ENCODE measurements around the gene SYNGR2. TPM values are rescaled to one million over a fixed set of nuclear protein-coding genes. Genes with fewer than 3 reads are reported as not detected.

SYNGR2 gene
- total RNA-seq, 1 experiment from 2014 or later: 67.0 TPM

DNA sequence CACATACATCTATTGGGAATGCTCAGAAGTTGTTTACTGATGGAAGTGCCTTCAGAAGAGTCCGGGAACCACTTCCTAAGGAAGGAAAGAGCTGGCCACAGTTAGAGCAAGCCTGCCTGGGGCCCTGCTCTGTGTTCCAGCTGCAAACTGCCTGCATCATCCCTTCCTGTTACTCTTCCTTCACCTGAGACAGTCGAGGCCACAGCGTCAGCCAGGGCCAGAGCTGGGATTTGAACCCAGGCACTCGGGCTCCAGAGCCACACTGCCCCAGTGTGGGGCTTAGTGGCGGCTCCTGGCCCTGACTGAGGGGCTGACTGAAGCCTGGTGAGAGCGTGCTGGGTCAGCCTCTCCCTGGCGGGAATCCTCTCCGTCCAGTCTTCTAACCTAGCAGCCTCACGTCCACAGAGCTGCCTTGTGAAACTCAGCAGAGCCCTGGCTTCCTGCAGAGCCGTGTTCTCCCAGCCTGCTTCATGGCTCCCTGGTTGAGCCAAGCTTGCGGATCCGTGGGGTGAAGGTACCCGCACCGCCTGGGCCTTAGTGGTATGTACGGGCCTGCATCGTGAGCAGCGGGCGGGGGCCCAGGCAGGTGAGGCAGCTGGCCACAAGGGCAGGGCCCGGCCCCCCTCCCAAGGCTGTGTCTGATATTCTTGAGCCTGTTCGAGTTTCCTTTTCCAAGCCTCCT lies 26.8 kb upstream of the SYNGR2 start:
- in situ Hi-C loops (cut with HindIII; ENCODE audit: low sequenced_read_pairs): no loop called here
- DNase-seq (ENCODE audit: low spot score): no peak

DNA sequence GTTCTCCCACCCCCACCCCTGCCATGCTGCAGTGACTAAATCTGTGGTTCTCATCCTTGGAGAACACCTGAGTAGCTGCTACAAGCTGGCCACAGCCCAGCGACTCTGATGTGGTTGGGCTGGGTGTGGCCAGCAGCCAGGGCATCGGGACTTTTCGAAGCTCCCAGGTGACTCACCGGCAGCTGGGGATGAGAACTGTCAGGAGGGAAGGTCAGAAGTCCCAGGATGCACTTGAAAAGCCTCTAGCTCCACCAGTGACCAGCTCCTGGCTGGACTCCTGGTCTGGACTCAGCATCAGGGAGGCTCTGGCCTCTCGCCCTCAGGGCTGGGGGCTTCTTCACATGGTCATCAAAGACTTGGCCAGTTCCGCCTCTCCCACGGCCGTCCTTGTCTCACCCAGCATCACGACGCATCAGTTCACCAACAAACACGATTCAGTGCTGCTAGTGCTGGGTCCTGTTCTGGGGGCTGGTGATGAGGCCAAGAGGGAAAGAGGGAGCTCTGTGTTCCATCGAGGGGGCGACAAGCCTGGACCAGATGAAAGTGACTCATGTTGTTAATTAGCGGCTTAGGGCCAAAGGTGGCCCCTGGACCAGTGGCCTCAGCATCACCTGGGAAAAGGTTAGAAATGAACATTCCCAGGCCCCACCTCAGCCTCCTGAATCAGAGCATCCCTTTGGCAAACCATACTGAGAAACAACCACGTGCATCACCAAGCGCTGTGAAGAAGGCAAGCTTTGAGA lies 26.1 kb upstream of the SYNGR2 start:
- DNase-seq (ENCODE audit: low spot score): no peak

DNA sequence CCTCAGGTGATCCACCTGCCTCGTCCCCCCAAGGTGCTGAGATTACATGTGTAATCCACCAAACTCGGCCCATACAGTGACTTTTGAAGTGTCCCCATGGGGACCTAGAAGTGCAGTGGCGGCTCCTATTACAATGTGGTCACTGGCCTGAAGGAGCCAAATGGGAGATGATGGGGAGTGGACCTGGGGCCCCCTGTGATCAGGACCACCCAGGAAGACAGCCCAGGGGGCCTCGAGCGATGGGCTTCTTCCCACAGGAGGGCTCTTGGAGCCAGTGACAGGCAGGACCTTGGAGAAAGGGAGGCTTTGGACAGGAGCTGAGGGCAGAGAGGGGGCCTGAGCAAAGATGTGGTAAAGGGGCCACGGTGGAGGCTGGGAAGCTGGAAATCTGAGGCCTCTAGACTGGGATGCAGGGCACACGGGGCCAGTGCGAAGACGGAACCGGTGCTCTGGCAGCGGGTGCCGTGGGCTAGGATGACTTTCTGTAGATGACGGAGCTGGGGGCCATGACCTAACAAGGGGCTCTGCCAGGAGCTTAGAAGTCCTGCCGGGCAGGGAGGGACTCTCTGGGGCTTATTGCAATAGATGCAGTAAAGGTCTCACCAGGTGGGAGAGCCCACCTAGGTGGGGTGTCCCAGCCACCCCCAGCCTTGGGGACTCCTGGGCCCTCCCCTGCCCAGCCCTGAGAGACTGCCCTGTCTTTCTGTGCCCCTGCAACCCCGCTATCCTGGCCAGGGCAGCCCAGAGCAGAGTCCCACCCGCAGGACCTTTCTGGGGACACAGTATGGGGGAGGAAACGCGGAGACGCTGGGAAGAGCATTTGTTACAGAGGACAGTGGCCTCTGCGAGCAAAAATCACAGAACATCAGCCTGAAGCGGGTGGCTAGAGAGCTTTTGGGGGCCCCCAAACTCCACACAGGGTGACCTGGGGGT lies 24.9 kb upstream of the SYNGR2 start:
- in situ Hi-C loops (cut with HindIII; ENCODE audit: low sequenced_read_pairs): no loop called here

More for the DNA sequence above, 26.1 kb upstream of the SYNGR2 start:
- in situ Hi-C loops (cut with HindIII; ENCODE audit: low sequenced_read_pairs): no loop called here

DNA sequence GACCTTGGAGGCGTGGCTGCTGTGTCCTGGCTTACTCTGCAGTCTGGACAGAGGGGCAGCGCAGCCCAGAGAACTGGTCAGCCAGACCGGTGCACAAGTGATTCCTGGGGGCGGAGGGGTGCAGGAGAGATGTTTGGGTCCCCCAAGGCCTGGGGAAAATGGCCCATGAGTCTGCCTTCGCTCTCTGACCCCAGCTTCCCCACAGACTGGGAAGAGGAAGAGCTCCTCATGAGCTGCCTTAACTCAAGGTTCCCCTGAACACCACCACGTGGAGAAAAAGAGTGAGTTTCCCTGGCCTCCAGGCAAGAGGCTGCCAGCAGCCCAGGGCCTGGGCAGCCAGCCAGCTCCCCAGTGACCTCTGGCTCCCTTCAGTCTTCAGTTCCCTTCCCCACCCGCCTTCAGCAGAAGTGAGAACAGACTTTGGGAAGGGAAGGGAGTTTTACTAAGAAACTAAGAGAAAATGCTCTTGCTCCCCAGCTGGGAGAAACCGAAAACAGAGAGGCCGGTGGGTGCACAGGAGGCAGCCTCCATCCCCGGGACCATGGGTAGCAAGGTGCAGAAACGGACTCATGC lies 24.1 kb upstream of the SYNGR2 start:
- in situ Hi-C loops (cut with HindIII; ENCODE audit: low sequenced_read_pairs): no loop called here

More for the DNA sequence above, 24.9 kb upstream of the SYNGR2 start:
- DNase-seq (ENCODE audit: low spot score): no peak

DNA sequence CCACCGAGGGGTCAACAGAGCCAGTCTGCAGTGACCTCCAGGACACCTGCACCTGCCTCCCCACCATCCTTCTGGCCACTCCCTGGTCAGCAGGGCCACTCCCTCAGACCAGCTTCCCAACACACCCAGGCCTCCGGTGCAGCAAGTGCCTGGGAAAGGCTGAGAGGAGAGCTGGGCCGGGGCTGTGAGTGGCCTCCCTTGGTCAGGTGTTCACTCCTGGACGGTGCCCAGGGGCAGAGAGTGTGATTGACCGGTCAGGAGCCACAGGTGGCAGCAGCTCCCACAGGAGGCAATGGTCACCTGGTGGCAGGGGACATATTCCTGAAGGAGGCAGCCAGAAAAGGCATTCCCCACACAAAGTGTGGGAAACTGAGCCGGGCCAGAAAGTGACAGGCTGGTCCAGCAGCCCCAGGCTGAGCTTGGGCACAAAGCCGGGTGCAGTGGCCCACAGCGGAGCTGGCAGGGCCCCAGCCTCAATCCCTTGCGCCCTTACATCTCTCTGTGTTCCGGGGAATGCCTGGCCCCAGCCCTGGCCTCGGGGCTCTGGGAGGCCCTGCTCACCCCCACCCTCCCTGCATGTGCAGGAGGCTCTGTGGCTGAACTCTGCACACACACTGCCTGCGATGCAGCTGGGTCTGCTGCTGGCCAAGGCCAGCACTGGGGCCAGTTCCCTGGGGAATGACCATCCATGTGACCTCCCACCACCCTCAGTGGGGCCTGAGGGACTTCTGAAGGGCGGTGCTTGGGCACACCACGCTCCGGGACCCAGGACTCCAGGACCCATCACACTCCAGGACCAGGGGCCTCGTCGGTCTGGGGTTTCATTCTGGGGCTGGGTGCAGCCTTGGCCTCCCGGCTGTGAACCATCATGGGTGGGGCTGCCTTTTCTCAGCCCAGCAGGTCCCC lies 23.4 kb upstream of the SYNGR2 start:
- in situ Hi-C loops (cut with HindIII; ENCODE audit: low sequenced_read_pairs): no loop called here

More for the DNA sequence above, 24.1 kb upstream of the SYNGR2 start:
- DNase-seq (ENCODE audit: low spot score): peak; percentile 40

DNA sequence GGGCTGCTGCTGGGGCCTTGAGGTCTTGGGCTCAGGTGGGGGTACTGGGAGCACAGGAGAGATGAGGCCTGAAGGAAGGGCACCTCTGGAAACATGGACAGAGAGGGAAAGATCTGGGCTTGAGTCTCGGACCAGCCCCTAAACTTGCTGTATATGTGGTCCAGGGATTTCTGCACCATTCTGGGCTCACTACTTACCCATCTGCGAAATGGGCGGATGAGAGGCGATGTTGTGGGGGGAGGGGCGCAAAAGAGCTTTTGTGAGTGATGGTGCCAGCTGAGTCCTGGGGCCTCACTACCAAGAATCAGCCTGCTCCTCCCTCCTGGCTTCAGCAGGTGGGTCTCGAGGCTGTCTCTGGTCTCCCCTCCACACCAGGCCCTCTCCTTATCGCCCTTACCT lies 21.9 kb upstream of the SYNGR2 start:
- DNase-seq (ENCODE audit: low spot score): no peak
- in situ Hi-C loops (cut with HindIII; ENCODE audit: low sequenced_read_pairs): no loop called here

More for the DNA sequence above, 23.4 kb upstream of the SYNGR2 start:
- DNase-seq (ENCODE audit: low spot score): no peak

DNA sequence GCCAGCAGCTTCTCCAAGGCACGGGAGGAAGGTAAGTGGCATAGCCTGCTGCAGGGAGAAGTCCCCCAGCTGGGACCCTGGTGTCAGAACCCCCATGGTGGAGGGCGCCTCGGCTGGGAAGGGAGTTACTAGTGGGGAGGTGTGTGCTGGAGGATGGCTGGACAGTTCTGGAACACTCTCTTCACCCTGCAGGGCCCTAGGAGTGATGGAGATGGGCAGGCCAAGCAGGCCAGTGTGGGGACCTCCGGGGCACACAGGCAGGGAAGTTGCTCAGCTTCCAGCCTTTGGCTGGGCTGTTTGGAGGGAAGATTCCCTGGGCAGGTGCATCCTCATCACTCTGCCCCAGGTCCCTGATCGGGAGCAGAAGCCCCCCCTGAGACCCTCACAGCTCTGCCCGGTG lies 21.5 kb upstream of the SYNGR2 start:
- in situ Hi-C loops (cut with HindIII; ENCODE audit: low sequenced_read_pairs): no loop called here
- DNase-seq (ENCODE audit: low spot score): no peak

DNA sequence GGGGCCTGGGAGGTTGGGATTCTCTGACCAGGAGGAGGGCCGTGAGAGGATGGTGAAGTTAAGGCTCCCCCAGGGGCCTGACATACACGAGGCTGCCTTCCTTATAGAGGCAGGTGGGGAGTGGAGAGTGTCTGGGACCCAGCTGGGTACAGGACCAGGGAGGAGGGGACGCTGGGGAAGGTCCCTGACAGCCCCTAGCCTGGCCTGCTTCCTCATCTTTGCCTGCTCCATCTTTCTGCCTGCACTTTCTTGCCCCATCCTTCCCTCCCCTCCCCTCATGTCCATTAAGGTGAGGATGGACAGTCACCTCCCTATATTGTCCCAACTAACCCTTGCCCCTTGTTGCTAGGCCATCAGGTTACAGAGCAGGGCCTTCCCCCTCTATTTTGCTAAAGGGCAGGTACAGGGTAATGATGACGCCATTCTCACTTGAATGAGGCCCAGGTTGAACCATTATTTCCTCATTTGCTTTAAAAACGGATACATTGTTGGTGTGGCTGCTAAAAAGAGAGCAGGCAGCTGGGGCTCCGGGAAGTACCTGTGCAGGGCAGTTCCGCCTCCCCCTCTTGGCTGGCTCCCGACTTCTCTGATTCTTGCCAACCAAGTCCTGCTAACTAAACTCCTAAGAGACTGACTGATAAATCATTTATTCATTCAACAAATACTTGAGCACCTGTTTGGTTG lies 20.9 kb upstream of the SYNGR2 start:
- in situ Hi-C loops (cut with HindIII; ENCODE audit: low sequenced_read_pairs): no loop called here
- DNase-seq (ENCODE audit: low spot score): no peak

DNA sequence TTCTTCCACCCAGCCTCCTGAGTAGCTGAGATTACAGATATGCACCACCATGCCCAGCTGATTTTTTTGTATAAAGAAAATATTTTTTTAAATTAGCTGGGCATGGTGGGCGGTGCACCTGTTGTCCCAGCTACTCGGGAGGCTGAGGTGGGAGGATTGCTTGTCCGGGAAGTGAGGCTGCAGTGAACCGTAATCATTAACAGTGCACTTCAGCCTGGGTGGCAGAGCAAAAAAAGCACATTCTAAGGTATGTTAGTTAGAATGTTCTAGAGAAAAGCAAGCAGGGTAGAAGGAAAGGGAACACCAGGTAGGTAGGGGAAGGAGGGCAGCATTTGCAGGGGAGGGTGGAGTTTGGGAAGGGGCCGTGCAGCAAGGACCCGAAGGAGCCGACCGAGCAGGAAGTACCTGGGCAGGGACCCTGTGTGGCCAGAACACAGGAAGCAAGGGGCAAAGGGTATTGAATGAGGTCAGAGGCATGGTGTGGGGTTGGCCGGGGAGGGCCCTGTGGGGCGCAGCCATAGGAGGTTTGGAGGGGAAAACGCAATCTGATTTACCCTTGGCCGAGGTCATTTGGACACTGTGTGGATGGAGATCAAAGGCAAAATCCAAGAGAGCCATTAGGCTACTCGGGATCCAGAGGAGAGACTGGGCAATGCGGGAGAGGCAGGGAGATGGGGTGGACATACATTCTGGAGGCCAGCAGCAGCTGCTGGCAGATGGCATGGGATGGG lies 19.9 kb upstream of the SYNGR2 start:
- no peak for DNase-seq (ENCODE audit: low spot score)
- in situ Hi-C loops (cut with HindIII; ENCODE audit: low sequenced_read_pairs): no loop called here

DNA sequence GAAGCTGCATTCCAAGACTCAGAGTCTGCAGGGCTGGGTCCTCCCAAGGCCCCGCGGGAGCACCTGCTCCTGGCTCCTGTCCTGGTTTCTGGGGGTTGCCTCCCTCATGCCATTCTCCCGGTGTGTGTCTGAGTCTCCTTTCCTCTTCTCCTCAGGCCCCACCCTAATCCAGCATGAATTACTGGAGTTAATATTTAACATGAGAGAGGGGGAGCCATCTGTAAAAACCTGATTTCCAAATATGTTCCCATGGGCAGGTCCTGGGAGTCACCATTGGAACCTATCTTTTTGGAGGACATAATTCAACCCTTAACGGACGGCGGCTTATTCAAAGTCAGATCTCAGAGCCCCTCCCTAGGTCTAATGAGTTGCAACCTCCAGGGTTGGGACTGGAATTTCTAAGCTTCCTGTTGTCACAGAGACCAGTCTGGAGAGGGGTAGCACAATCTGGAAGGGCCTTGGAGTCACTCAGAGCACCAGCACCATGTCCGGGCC lies 16.8 kb upstream of the SYNGR2 start:
- in situ Hi-C loops (cut with HindIII; ENCODE audit: low sequenced_read_pairs): no loop called here
- no peak for DNase-seq (ENCODE audit: low spot score)

DNA sequence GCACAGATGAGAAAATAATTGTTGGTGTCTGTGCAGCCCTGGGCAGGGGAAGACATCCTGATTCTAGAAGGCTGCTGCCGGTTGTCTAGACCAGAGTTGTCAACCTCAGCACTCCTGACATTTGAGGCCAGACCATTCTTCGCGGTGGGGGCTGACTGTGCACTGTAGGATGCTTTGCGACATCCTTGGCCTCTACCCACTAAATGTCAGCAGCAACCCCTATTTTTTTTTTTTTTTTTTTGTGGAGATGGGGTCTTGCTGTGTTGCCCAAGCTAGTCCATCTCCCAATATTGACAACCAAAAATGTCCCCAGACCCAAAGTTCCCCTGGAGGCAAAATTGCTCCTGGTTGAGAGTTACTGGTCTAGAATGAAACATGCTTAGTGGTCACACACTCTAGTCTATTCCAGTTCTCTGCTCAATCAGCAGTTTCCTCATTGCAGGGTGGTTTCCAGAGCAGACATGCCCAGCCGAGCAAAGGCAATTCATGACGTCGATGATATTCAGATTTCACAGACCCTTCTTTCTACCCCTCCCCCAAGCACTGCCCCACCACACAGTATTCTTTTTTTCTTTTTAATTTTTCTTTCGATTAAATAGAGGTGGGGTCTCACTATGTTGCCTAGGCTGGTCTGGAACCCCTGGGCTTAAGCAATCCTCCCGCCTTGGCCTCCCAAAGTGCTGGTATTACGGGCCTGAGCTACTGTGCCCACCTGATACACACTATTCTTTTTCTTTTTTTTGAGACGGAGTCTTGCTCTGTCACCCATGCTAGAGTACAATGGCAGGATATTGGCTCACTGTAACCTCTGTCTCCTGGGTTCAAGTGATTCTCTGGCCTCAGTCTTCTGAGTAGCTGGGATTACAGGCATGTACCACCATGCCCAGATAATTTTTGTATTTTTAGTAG lies 13.2 kb upstream of the SYNGR2 start:
- DNase-seq (ENCODE audit: low spot score): no peak
- in situ Hi-C loops (cut with HindIII; ENCODE audit: low sequenced_read_pairs): no loop called here

DNA sequence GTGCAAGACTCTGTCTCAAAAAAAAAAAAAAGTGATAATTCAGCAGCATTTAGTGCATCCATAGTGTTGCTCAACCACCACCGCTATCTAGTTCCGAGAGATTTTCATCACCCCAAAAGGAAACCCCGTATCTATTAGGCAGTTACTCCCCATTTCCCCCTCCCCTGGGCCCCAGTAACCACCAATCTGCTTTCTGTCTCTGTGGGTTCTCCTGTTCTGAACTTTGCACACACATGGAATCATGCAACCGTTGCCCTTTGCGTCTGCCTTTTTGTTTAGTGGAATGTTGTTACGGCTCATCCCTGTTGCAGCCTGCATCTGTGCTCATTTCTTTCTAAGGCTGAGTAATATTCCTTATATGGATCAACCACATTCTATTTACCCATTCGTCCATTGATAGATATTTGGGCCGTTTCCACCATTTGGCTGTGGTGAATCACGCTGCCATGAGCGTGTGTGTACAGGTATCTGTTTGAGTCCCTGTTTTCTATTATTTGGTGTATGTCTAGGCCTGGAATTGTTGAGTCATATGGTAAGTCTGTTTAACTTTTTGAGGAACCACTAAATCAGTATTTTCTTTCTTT lies 8.7 kb upstream of the SYNGR2 start:
- DNase-seq (ENCODE audit: low spot score): no peak
- in situ Hi-C loops (cut with HindIII; ENCODE audit: low sequenced_read_pairs): no loop called here

DNA sequence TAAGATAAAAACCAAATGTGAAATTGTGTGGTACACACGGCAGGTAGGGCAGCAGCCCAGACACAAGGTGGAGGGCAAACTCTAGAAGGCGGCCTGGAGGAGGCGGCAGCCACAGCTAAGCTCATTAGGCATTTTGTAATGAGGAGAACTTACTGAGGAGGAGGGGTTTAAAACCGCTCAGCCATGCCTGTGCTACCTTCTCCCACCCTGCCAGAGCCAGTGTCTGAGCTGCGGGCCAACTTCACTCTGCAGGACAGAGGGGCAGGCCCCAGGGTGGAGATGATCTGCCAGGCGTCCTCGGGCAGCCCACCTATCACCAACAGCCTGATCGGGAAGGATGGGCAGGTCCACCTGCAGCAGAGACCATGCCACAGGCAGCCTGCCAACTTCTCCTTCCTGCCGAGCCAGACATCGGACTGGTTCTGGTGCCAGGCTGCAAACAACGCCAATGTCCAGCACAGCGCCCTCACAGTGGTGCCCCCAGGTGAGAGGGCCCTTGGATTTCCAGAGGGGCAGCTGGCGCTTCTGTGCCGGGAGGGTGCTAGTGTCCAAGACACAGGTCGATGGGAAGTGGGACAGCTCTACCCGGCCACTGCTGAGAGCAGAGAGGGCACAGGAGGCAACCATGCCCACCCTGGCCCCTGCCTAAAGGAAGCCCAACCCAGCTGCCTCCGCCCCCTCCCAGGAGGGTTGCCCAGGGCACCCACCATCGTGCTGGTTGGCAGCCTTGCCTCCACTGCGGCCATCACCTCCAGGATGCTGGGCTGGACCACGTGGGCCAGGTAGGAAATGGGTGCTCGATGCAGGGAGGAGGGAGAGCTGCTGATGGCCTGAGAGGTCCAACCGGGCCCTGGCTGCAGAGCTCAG lies 4.3 kb upstream of the SYNGR2 start:
- in situ Hi-C loops (cut with HindIII; ENCODE audit: low sequenced_read_pairs): no loop called here
- DNase-seq (ENCODE audit: low spot score): peak; percentile 57

DNA sequence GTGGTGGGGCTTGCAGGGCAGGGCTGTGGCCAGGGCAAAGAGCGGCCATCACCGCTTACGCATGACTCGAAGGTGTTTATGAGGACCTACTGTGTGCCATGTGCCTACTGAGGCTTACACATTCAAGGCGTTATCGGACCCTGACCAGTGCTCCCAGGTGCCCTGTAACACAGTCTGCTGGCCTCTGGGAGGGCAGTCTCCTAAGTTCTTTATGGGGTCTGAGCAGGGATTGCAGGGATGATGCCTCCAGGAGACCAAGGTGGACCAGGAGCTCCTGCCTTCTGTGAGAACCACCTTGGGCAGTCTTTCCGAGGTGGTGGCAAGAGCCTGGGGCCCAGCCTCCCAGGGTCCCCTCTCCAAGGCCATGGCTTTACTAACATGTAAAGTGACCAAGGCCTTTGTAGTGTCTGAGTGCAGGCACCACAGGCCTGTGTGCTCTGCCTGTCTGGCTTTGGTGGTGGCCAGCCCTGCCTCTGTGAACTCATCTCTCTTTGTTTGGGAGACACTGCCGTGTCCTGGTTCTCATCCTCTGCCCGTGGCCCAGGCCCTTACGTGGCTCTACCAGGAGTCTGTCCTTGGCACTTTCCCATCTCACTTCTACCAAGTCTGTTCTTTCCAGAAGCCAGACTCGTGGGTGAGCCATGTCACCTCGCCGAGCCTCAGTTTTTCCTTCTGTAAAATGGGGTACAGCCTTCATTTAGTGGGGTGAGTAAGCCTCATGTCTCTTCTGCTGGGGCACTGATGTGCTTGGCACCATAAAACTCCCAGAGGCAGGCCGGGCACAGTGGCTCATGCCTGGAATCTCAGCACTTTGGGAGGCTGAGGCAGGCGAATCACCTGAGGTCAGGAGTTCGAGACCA lies 3.4 kb upstream of the SYNGR2 start:
- no peak for DNase-seq (ENCODE audit: low spot score)
- in situ Hi-C loops (cut with HindIII; ENCODE audit: low sequenced_read_pairs): no loop called here
